Measurements from ENCODE around the gene TNS3. TPM values are rescaled to one million over a fixed set of nuclear protein-coding genes. Genes with fewer than 3 reads are reported as not detected.

The TNS3 gene
- total RNA-seq, 1 donor from 2014 or later = 92.9 TPM

GRCh38 chr7:47278043-47278442, 303.9 kb downstream of the TNS3 start:
- FAIRE-seq = no peak
- H3K9me3 ChIP-seq (ENCODE audit: insufficient read depth, low read depth, low read length) = no peaks in the 10 kb centered on the region
- no peak overlapping the region for H3K4me2 ChIP-seq (ENCODE audit: low read length)
- Mint-ChIP-seq H3K36me3 (ENCODE audit: low read depth, unreplicated experiment) (peaks cover 49% of the 10 kb centered on the region), H3K27ac (ENCODE audit: unreplicated experiment) (no peak overlapping the region), H3K4me1 (ENCODE audit: low read depth, unreplicated experiment) (peaks cover 2% of the 10 kb centered on the region), H3K27me3 (ENCODE audit: low read depth, unreplicated experiment) (no peaks in the 10 kb centered on the region), H3K4me3 (ENCODE audit: unreplicated experiment) (no peak overlapping the region), H3K9me3 (ENCODE audit: unreplicated experiment) (peaks cover 2% of the 10 kb centered on the region)
- no peak overlapping the region for H2AFZ ChIP-seq (ENCODE audit: low read depth, low read length)
- no peak for TF ChIP-seq CTCF (IDR thresholded peaks at IDR 0.05; ENCODE audit: insufficient read depth, low read depth, low read length)
- TF ChIP-seq EZH2 (IDR thresholded peaks at IDR 0.05; ENCODE audit: insufficient read depth, low read length) = no peak
- peaks cover 32% of the 10 kb centered on the region for H3K36me3 ChIP-seq (ENCODE audit: insufficient read depth, low read length)
- H3K4me1 ChIP-seq (ENCODE audit: insufficient read depth, low read length) = no peaks in the 10 kb centered on the region
- no peaks in the 10 kb centered on the region for H3K27me3 ChIP-seq (ENCODE audit: insufficient read depth, low read length)
- H3K9ac ChIP-seq (ENCODE audit: low read length) = no peak overlapping the region
- H4K20me1 ChIP-seq (ENCODE audit: insufficient read depth, low read length) = peaks cover 26% of the 10 kb centered on the region
- no peak overlapping the region for H3K4me3 ChIP-seq (ENCODE audit: insufficient read depth, low read depth, low read length)
- no peak overlapping the region for H3K27ac ChIP-seq (ENCODE audit: low read depth, low read length)
- no peak for DNase-seq (ENCODE audit: low read depth)
- no peaks in the 10 kb centered on the region for H3K79me2 ChIP-seq (ENCODE audit: insufficient read depth, low read length)

GRCh38 chr7:47277321-47277781, 304.6 kb downstream of the TNS3 start:
- H3K4me3 Mint-ChIP-seq (ENCODE audit: unreplicated experiment) = no peak overlapping the region
- no peak for DNase-seq (ENCODE audit: low read depth)
- no peaks in the 10 kb centered on the region for H3K9me3 ChIP-seq (ENCODE audit: insufficient read depth, low read depth, low read length)
- peaks cover 28% of the 10 kb centered on the region for H3K36me3 ChIP-seq (ENCODE audit: insufficient read depth, low read length)
- H3K4me1 ChIP-seq (ENCODE audit: insufficient read depth, low read length) = no peaks in the 10 kb centered on the region
- peaks cover 49% of the 10 kb centered on the region for H3K36me3 Mint-ChIP-seq (ENCODE audit: low read depth, unreplicated experiment)
- no peak for FAIRE-seq
- peaks cover 2% of the 10 kb centered on the region for H3K4me1 Mint-ChIP-seq (ENCODE audit: low read depth, unreplicated experiment)
- no peak overlapping the region for H3K9ac ChIP-seq (ENCODE audit: low read length)
- TF ChIP-seq EZH2 (IDR thresholded peaks at IDR 0.05; ENCODE audit: insufficient read depth, low read length) (no peak), CTCF (IDR thresholded peaks at IDR 0.05; ENCODE audit: insufficient read depth, low read depth, low read length) (no peak)
- peaks cover 26% of the 10 kb centered on the region for H4K20me1 ChIP-seq (ENCODE audit: insufficient read depth, low read length)
- H3K9me3 Mint-ChIP-seq (ENCODE audit: unreplicated experiment) = peaks cover 2% of the 10 kb centered on the region
- H3K79me2 ChIP-seq (ENCODE audit: insufficient read depth, low read length) = no peaks in the 10 kb centered on the region
- no peaks in the 10 kb centered on the region for H3K27me3 Mint-ChIP-seq (ENCODE audit: low read depth, unreplicated experiment)
- no peak overlapping the region for H3K4me3 ChIP-seq (ENCODE audit: insufficient read depth, low read depth, low read length)
- H3K27me3 ChIP-seq (ENCODE audit: insufficient read depth, low read length) = no peaks in the 10 kb centered on the region
- H2AFZ ChIP-seq (ENCODE audit: low read depth, low read length) = no peak overlapping the region
- H3K27ac ChIP-seq (ENCODE audit: low read depth, low read length) = no peak overlapping the region
- no peak overlapping the region for H3K27ac Mint-ChIP-seq (ENCODE audit: unreplicated experiment)
- H3K4me2 ChIP-seq (ENCODE audit: low read length) = no peak overlapping the region

GRCh38 chr7:47273974-47274766, 307.7 kb downstream of the TNS3 start:
- Mint-ChIP-seq H3K4me1 (ENCODE audit: low read depth, unreplicated experiment) (no peaks in the 10 kb centered on the region), H3K27ac (ENCODE audit: unreplicated experiment) (no peak overlapping the region), H3K36me3 (ENCODE audit: low read depth, unreplicated experiment) (peaks cover 24% of the 10 kb centered on the region), H3K4me3 (ENCODE audit: unreplicated experiment) (no peak overlapping the region), H3K27me3 (ENCODE audit: low read depth, unreplicated experiment) (no peaks in the 10 kb centered on the region), H3K9me3 (ENCODE audit: unreplicated experiment) (no peaks in the 10 kb centered on the region)
- FAIRE-seq (no peak), DNase-seq (ENCODE audit: low read depth) (no peak)
- Histone ChIP-seq H3K27me3 (ENCODE audit: insufficient read depth, low read length) (no peaks in the 10 kb centered on the region), H3K4me3 (ENCODE audit: insufficient read depth, low read depth, low read length) (no peak overlapping the region), H3K79me2 (ENCODE audit: insufficient read depth, low read length) (no peaks in the 10 kb centered on the region), H3K9me3 (ENCODE audit: insufficient read depth, low read depth, low read length) (no peaks in the 10 kb centered on the region), H3K9ac (ENCODE audit: low read length) (no peak overlapping the region), H3K36me3 (ENCODE audit: insufficient read depth, low read length) (peaks cover 8% of the 10 kb centered on the region), H2AFZ (ENCODE audit: low read depth, low read length) (no peak overlapping the region), H4K20me1 (ENCODE audit: insufficient read depth, low read length) (peaks cover 12% of the 10 kb centered on the region), H3K4me2 (ENCODE audit: low read length) (no peak overlapping the region), H3K27ac (ENCODE audit: low read depth, low read length) (no peak overlapping the region), H3K4me1 (ENCODE audit: insufficient read depth, low read length) (no peaks in the 10 kb centered on the region)
- TF ChIP-seq CTCF (IDR thresholded peaks at IDR 0.05; ENCODE audit: insufficient read depth, low read depth, low read length) (no peak), EZH2 (IDR thresholded peaks at IDR 0.05; ENCODE audit: insufficient read depth, low read length) (no peak)
